ENCODE results near the gene UBE3C. TPM values are rescaled to one million over a fixed set of nuclear protein-coding genes. Genes with fewer than 3 reads are reported as not detected.

UBE3C gene
- total and polyA plus RNA-seq, 2 of the 13 experiments (the other 11 are each of a cell fraction or from before 2014, with no cell fraction given) = 27.0 to 48.2 TPM

GRCh38 chr7:157150882-157151281 is 12.2 kb downstream of the UBE3C start (continued):
- TF ChIP-seq ZNF512 (CRISPR knock-in tag; IDR thresholded peaks at IDR 0.05) (no peak), ZNF609 (CRISPR knock-in tag; IDR thresholded peaks at IDR 0.05; ENCODE audit: borderline replicate concordance) (no peak), ZFX (CRISPR knock-in tag; IDR thresholded peaks at IDR 0.05; ENCODE audit: low read depth) (peak; percentile 30; the same call in 1 of the 2 replicates), POGZ (CRISPR knock-in tag; IDR thresholded peaks at IDR 0.05) (peak; percentile 53; the same call in 1 of the 2 replicates), SMARCE1 (IDR thresholded peaks at IDR 0.05; ENCODE audit: borderline replicate concordance) (no peak), PAF1 (CRISPR knock-in tag; IDR thresholded peaks at IDR 0.05) (no peak)

Measured in HepG2 (cell line).